WERI-Rb-1 (cell line): ENCODE results near the gene SORD.
"Not testable (repeated sequence)": the region's sequence is repeated elsewhere in the genome, so short reads cannot be mapped to it uniquely, and the experiment has no call there.

Experiments
- DNase-seq: peaks from one replicate; pipeline ENCODE4 v3.0.0-alpha.2; 2020
- H3K27ac ChIP-seq: fragments of 250-450 bp; sonication (Bioruptor Pico); 2 replicates; pipeline ENCODE4 v1.5.1; 2020; ENCODE audit warnings: mild to moderate bottlenecking, moderate library complexity
- H3K27me3 ChIP-seq: fragments of 250-450 bp; sonication (Bioruptor Pico); 2 replicates; pipeline ENCODE4 v1.5.1; 2021; ENCODE audit warnings: mild to moderate bottlenecking, low read depth, moderate library complexity; ENCODE audit not compliant: insufficient read depth, severe bottlenecking
- H3K36me3 ChIP-seq: fragments of 250-450 bp; sonication (Bioruptor Pico); 2 replicates; pipeline ENCODE4 v1.5.1; 2020; ENCODE audit warnings: mild to moderate bottlenecking, moderate library complexity
- H3K4me3 ChIP-seq: 2 replicates; pipeline ENCODE4 v1.5.1; 2011; ENCODE audit warnings: low read depth, mild to moderate bottlenecking, control low read depth, low read length
- H3K9me3 ChIP-seq: fragments of 250-450 bp; sonication (Bioruptor Pico); 2 replicates; pipeline ENCODE4 v1.5.1; 2021; ENCODE audit warnings: mild to moderate bottlenecking, moderate library complexity; ENCODE audit not compliant: severe bottlenecking
- CTCF ChIP-seq: IDR thresholded peaks from 2 replicates; pipeline ENCODE4 v1.5.1; 2011; ENCODE audit warnings: low read depth, mild to moderate bottlenecking, control low read depth, inconsistent platforms, low read length

Gene SORD

GRCh38 chr15:45022871-45023658 lies at the start of gene SORD:
SORD (plus strand) TSS chr15:45023195; CDS start chr15:45023284, 89 bp downstream.
- no peak for TF ChIP-seq CTCF
- DNase-seq = peak; percentile 95
- Histone ChIP-seq H3K9me3 (no peaks in the 10 kb centered on the region), H3K27ac (peak within 1 kb of the TSS; percentile 86), H3K36me3 (no peaks in the 10 kb centered on the region; the same call in 1 of the 2 replicates), H3K27me3 (no peaks in the 10 kb centered on the region), H3K4me3 (peak within 1 kb of the TSS; percentile 90)

- not testable (repeated sequence) for H3K36me3 ChIP-seq, H3K9me3 ChIP-seq, H3K27me3 ChIP-seq, H3K4me3 ChIP-seq, DNase-seq, H3K27ac ChIP-seq
These were observed 46.8 kb upstream of the SORD start for GRCh38 chr15:44976183-44976582.

- not testable (repeated sequence) for H3K27ac ChIP-seq, H3K27me3 ChIP-seq, H3K36me3 ChIP-seq, H3K9me3 ChIP-seq, H3K4me3 ChIP-seq, DNase-seq
These were observed 45.2 kb upstream of the SORD start for GRCh38 chr15:44977781-44978180.

- H3K4me3 ChIP-seq, DNase-seq: not testable (repeated sequence)
These were observed 43.2 kb upstream of the SORD start for GRCh38 chr15:44979617-44980339.

GRCh38 chr15:44984144-44984543 lies 38.9 kb upstream of the SORD start:
- not testable (repeated sequence) for H3K9me3 ChIP-seq, H3K27me3 ChIP-seq, H3K27ac ChIP-seq, H3K36me3 ChIP-seq, H3K4me3 ChIP-seq, DNase-seq

More at GRCh38 chr15:44979617-44980339, 43.2 kb upstream of the SORD start:
- not testable (repeated sequence) for H3K36me3 ChIP-seq, H3K27ac ChIP-seq, H3K27me3 ChIP-seq, H3K9me3 ChIP-seq

- not testable (repeated sequence) for H3K27ac ChIP-seq, DNase-seq, H3K4me3 ChIP-seq, H3K9me3 ChIP-seq, H3K27me3 ChIP-seq, H3K36me3 ChIP-seq
These were observed 36.5 kb upstream of the SORD start for GRCh38 chr15:44986346-44987055.

- not testable (repeated sequence) for DNase-seq, H3K27me3 ChIP-seq, H3K27ac ChIP-seq, H3K4me3 ChIP-seq, H3K9me3 ChIP-seq, H3K36me3 ChIP-seq
These were observed 35.3 kb upstream of the SORD start for GRCh38 chr15:44987711-44988110.

- not testable (repeated sequence) for DNase-seq
These were observed 34.7 kb upstream of the SORD start for GRCh38 chr15:44988184-44988869.

GRCh38 chr15:44988870-44989219 lies 34.1 kb upstream of the SORD start:
- H3K4me3 ChIP-seq, H3K36me3 ChIP-seq, H3K27ac ChIP-seq, H3K27me3 ChIP-seq, H3K9me3 ChIP-seq, DNase-seq: not testable (repeated sequence)

More at GRCh38 chr15:44988184-44988869, 34.7 kb upstream of the SORD start:
- not testable (repeated sequence) for H3K27me3 ChIP-seq, H3K27ac ChIP-seq, H3K9me3 ChIP-seq, H3K36me3 ChIP-seq, H3K4me3 ChIP-seq

- not testable (repeated sequence) for DNase-seq, H3K27me3 ChIP-seq, H3K27ac ChIP-seq, H3K9me3 ChIP-seq, H3K36me3 ChIP-seq, H3K4me3 ChIP-seq
These were observed 25.4 kb upstream of the SORD start for GRCh38 chr15:44997632-44998031.
